BJ (cell line): ENCODE results near the gene SLMAP. TPM values are rescaled to one million over a fixed set of nuclear protein-coding genes. Genes with fewer than 3 reads are reported as not detected.

Experiments used
- CTCF ChIA-PET: fragments of 350-600 bp; formaldehyde crosslinking; extraction: SDS; loops from one replicate; lab custom pipeline; 2021; ENCODE audit warnings: antibody characterized with exemption, inconsistent platforms; lab: Yijun Ruan, JAX
- POLR2A ChIA-PET: fragments of 300-600 bp; sonication (Branson Sonifier 250); formaldehyde crosslinking; extraction: SDS; loops from one replicate; lab custom pipeline; 2021; ENCODE audit warnings: antibody characterized with exemption; lab: Charles Lee
- DNase-seq: peaks from one replicate; pipeline ENCODE4 v3.0.0-alpha.2; 2011; ENCODE audit warnings: low read depth
- H3K27me3 ChIP-seq: 2 replicates; pipeline ENCODE4 v1.6.0; 2011; ENCODE audit warnings: low read length; ENCODE audit not compliant: control insufficient read depth, insufficient read depth
- H3K36me3 ChIP-seq: 2 replicates; pipeline ENCODE4 v1.5.1; 2011; ENCODE audit warnings: low read length; ENCODE audit not compliant: control insufficient read depth, insufficient read depth
- H3K4me3 ChIP-seq: 2 replicates; pipeline ENCODE4 v1.5.1; 2011; ENCODE audit warnings: low read depth, mild to moderate bottlenecking, control low read depth, low read length
- CTCF ChIP-seq: IDR thresholded peaks from 2 replicates; pipeline ENCODE4 v1.5.1; 2011; ENCODE audit warnings: low read depth, mild to moderate bottlenecking, control low read depth, inconsistent platforms, low read length, moderate library complexity; ENCODE audit not compliant: insufficient read depth
- polyA plus RNA-seq: library from polyadenylated mRNA; depleted of rRNA; stranded (reverse); fragments of >200 nt; gene quantifications from 2 replicates; pipeline ENCODE4 v1.2.3, GENCODE V29; 2011

SLMAP gene
- polyA plus RNA-seq, 1 experiment = 24.1 TPM

GRCh38 chr3:57792198-57792597 is 36.1 kb downstream of the SLMAP start:
- ChIA-PET POLR2A (no interaction called here), CTCF (no interaction called here)
- Histone ChIP-seq H3K4me3 (no peak overlapping the region), H3K27me3 (no peaks in the 10 kb centered on the region), H3K36me3 (no peaks in the 10 kb centered on the region)
- no peak for DNase-seq
- no peak for TF ChIP-seq CTCF

- no peak for TF ChIP-seq CTCF
- H3K27me3 ChIP-seq = no peaks in the 10 kb centered on the region
- no peak overlapping the region for H3K4me3 ChIP-seq
- ChIA-PET POLR2A (no interaction called here), CTCF (no interaction called here)
- DNase-seq = no peak
- no peaks in the 10 kb centered on the region for H3K36me3 ChIP-seq
Observed at GRCh38 chr3:57793737-57794187, 37.7 kb downstream of the SLMAP start.

- POLR2A ChIA-PET = no interaction called here
- Histone ChIP-seq H3K4me3 (no peak overlapping the region), H3K36me3 (no peaks in the 10 kb centered on the region), H3K27me3 (no peaks in the 10 kb centered on the region)
- TF ChIP-seq CTCF = no peak
- CTCF ChIA-PET = no interaction called here
- no peak for DNase-seq
Observed at GRCh38 chr3:57794501-57794900, 38.4 kb downstream of the SLMAP start.

GRCh38 chr3:57794951-57795350 is 38.8 kb downstream of the SLMAP start:
- POLR2A ChIA-PET = no interaction called here
- Histone ChIP-seq H3K27me3 (no peaks in the 10 kb centered on the region), H3K4me3 (no peak overlapping the region), H3K36me3 (no peaks in the 10 kb centered on the region)
- CTCF ChIA-PET = no interaction called here
- no peak for TF ChIP-seq CTCF
- DNase-seq = no peak

- ChIA-PET POLR2A (interaction anchor here (0.6 kb wide), 1 partner anchor 443 kb away, joined by 10 read pairs; no protein-coding TSS in a partner anchor), CTCF (interaction anchor here (0.6 kb wide), 2 partner anchors 52 to 371 kb away, joined by 3 read pairs; no protein-coding TSS in a partner anchor)
- no peak for DNase-seq
- no peaks in the 10 kb centered on the region for H3K36me3 ChIP-seq
- H3K27me3 ChIP-seq = no peaks in the 10 kb centered on the region
- H3K4me3 ChIP-seq = no peak overlapping the region
- no peak for TF ChIP-seq CTCF
Observed at GRCh38 chr3:57796261-57796660, 40.2 kb downstream of the SLMAP start.
